K562 (cell line): ENCODE results near the gene TP53BP2. TPM values are rescaled to one million over a fixed set of nuclear protein-coding genes. Genes with fewer than 3 reads are reported as not detected.

Source experiments
- ATAC-seq: fragments of 200-7000 bp; cut with Tn5 transposase; 3 replicates; pipeline ENCODE4 v1.9.1; 2020; ENCODE audit warnings: moderate library complexity
- BruUV-seq: library from RNA; stranded (reverse); fragments of 400-500 nt; replicated peaks from 2 replicates; lab custom pipeline; 2021; lab: Mats Ljungman, UMichigan
- CTCF ChIA-PET: fragments of 300-600 bp; formaldehyde crosslinking; extraction: SDS; loops from one replicate; lab custom pipeline; 2021; ENCODE audit warnings: low intra/inter-chr PET ratio; lab: Yijun Ruan, JAX
- POLR2A ChIA-PET: fragments of 300-600, 350-650 bp; sonication (Branson Sonifier 250); formaldehyde crosslinking; extraction: SDS; loops from one replicate; lab custom pipeline; 2021; ENCODE audit warnings: antibody characterized with exemption, inconsistent platforms; lab: Yijun Ruan, JAX
- DNase-seq, 4 experiments: peaks; one replicate each; pipeline versions ENCODE4 v3.0.0 to v3.0.0-alpha.2; 2011 to 2018; ENCODE audit warnings: low spot score in 3 of 4, mixed read lengths in 3 of 4; ENCODE audit errors: extremely low read depth in 1 of 4
- FAIRE-seq: peaks from 2 replicates; lab custom pipeline; 2011; peaks lifted over from hg19 to GRCh38; lab: Jason Lieb, UNC
- H2AFZ ChIP-seq: 2 replicates; pipeline ENCODE4 v1.6.0; 2011; ENCODE audit warnings: low read depth, low read length, control low read depth, inconsistent platforms
- H3K27ac ChIP-seq: fragments of 200-600 bp; 3 replicates; pipeline ENCODE4 v1.8.0; 2011; ENCODE audit warnings: low read depth, mild to moderate bottlenecking, control low read depth, inconsistent platforms, low read length, moderate library complexity, mixed read lengths; ENCODE audit errors: extremely low read depth
- H3K27me3 ChIP-seq, 2 experiments: fragments of 300-600 bp in 1 of 2; 2 replicates in 1 of 2; 3 replicates in 1 of 2; pipeline versions ENCODE4 v1.6.0 to v1.8.0; 2011; ENCODE audit warnings: inconsistent platforms in 2 of 2, low read length in 2 of 2, mild to moderate bottlenecking in 1 of 2, mixed read lengths in 1 of 2, moderate library complexity in 1 of 2; ENCODE audit not compliant: control insufficient read depth in 2 of 2, insufficient read depth in 2 of 2
- H3K36me3 ChIP-seq: fragments of 300-600 bp; 3 replicates; pipeline ENCODE4 v1.8.0; 2011; ENCODE audit warnings: mild to moderate bottlenecking, low read length, inconsistent platforms; ENCODE audit not compliant: control insufficient read depth, insufficient read depth
- H3K4me1 ChIP-seq, 2 experiments: fragments of 200-600 bp in 1 of 2; replicated peaks in 1 of 2; 2 replicates in 1 of 2; 3 replicates in 1 of 2; pipeline versions ENCODE4 v1.5.1 to v1.8.0; 2011; ENCODE audit warnings: inconsistent platforms in 2 of 2, low read length in 2 of 2, mild to moderate bottlenecking in 1 of 2, mixed read lengths in 1 of 2, moderate library complexity in 1 of 2; ENCODE audit not compliant: control insufficient read depth in 2 of 2, insufficient read depth in 2 of 2
- H3K4me2 ChIP-seq: 2 replicates; pipeline ENCODE4 v1.6.1; 2011; ENCODE audit warnings: low read length, control low read depth, inconsistent platforms, mixed read lengths; ENCODE audit not compliant: insufficient read depth
- H3K4me3 ChIP-seq: fragments of 200-600 bp; sonication (generic), shearing (Covaris generic); 2 replicates; pipeline ENCODE4 v1.5.1; 2016; ENCODE audit warnings: control low read depth, inconsistent platforms
- H3K79me2 ChIP-seq: fragments of 200-600 bp; 3 replicates; pipeline ENCODE4 v1.8.0; 2011; ENCODE audit warnings: low read length, inconsistent platforms; ENCODE audit not compliant: control insufficient read depth, insufficient read depth
- H3K9ac ChIP-seq, 2 experiments: 2 replicates each; pipeline versions ENCODE4 v1.6.0 to v1.6.1; 2011; ENCODE audit warnings: low read depth in 2 of 2, low read length in 2 of 2, control low read depth in 1 of 2, inconsistent platforms in 1 of 2, mild to moderate bottlenecking in 1 of 2, mixed read lengths in 1 of 2; ENCODE audit not compliant: insufficient read depth in 1 of 2
- H3K9me1 ChIP-seq: one replicate; pipeline ENCODE4 v1.6.0; 2011; ENCODE audit warnings: inconsistent platforms, mild to moderate bottlenecking, low read length, moderate library complexity; ENCODE audit not compliant: control insufficient read depth, insufficient read depth
- H3K9me3 ChIP-seq: replicated peaks from 2 replicates; pipeline ENCODE4 v1.5.1; 2011; ENCODE audit warnings: low read depth, low read length, inconsistent platforms; ENCODE audit not compliant: control insufficient read depth, insufficient read depth
- H4K20me1 ChIP-seq: replicated peaks from 2 replicates; pipeline ENCODE4 v1.6.1; 2011; ENCODE audit warnings: low read length, inconsistent platforms, mixed read lengths; ENCODE audit not compliant: control insufficient read depth, insufficient read depth
- CREB3 ChIP-seq: fragments of 450-650 bp; conservative IDR thresholded peaks from 2 replicates; pipeline ENCODE4 v1.6.1; 2016; ENCODE audit warnings: missing genetic modification characterization, low read depth, mild to moderate bottlenecking, missing compliant biosample characterization, moderate library complexity
- CXXC5 ChIP-seq: fragments of 250-450 bp; sonication (Bioruptor Pico); IDR thresholded peaks from 2 replicates; pipeline ENCODE4 v1.8.0; 2022; ENCODE audit warnings: inconsistent platforms, mild to moderate bottlenecking, moderate library complexity
- E2F1 ChIP-seq: sonication (generic); formaldehyde crosslinking; IDR thresholded peaks from 2 replicates; pipeline ENCODE4 v1.8.1; 2023; ENCODE audit warnings: mild to moderate bottlenecking, missing genetic modification reagents, moderate library complexity
- HNRNPL ChIP-seq: fragments of 200-400 bp; formaldehyde crosslinking; IDR thresholded peaks from 2 replicates; pipeline ENCODE4 v1.6.1; 2017; ENCODE audit warnings: low read depth, mild to moderate bottlenecking, low read length
- NR4A1 ChIP-seq, 2 experiments: fragments of 250-450 bp in 1 of 2; fragments of 450-650 bp in 1 of 2; sonication (Bioruptor Pico) in 1 of 2; IDR thresholded peaks; 2 replicates each; pipeline versions ENCODE4 v1.4.0 to v1.6.1; 2016 to 2020; ENCODE audit warnings: mild to moderate bottlenecking in 2 of 2, missing compliant biosample characterization in 1 of 2, missing genetic modification characterization in 1 of 2, moderate library complexity in 1 of 2
- ZFP1 ChIP-seq: fragments of 450-650 bp; formaldehyde crosslinking; IDR thresholded peaks from 2 replicates; pipeline ENCODE4 v1.4.0; 2020; ENCODE audit warnings: mild to moderate bottlenecking, mixed read lengths
- ZNF395 ChIP-seq: fragments of 200-800 bp; sonication (Bioruptor generic); IDR thresholded peaks from 2 replicates; pipeline ENCODE4 v1.6.1; 2017; ENCODE audit warnings: missing genetic modification characterization, missing compliant biosample characterization
- WGBS: fragments of 100-300 bp; shearing (Covaris generic); methylation state at CpG from one replicate; pipeline ENCODE4 v1.1.6; 2016; ENCODE audit warnings: low coverage, mixed read lengths; ENCODE audit not compliant: insufficient coverage; ENCODE audit errors: missing lambda C conversion rate; 5-methylcytosine and 5-hydroxymethylcytosine counted together
- in situ Hi-C: fragments of 300-500 bp; cut with MboI; formaldehyde crosslinking; loops from 4 replicates; pipeline ENCODE4 v1.15.0; 2018; ENCODE audit warnings: inconsistent platforms, mixed read lengths
- intact Hi-C: fragments of 100-400 bp; cut with micrococcal nuclease; formaldehyde crosslinking; loops from 2 replicates; pipeline ENCODE4 v1.14.2; 2022
- polyA plus RNA-seq, 8 experiments: library from polyadenylated mRNA; depleted of rRNA in 4 of 8; stranded (reverse) in 5 of 8; unstranded in 3 of 8; fragments of >200 nt; fragmentation: Nextera tagmentation in 2 of 8; fragmentation: Illumina TruSeq in 1 of 8; extraction: Ambion mirVana in 2 of 8; extraction: Trizol in 1 of 8; gene quantifications; 2 replicates each; pipeline versions ENCODE4 v1.2.1 to v1.2.3, GENCODE V29; 2011 to 2014; ENCODE audit warnings: inconsistent platforms in 1 of 8, missing spikeins in 1 of 8
- total RNA-seq, 7 experiments: library from RNA; depleted of rRNA in 6 of 7; stranded (reverse); fragments of >200 nt in 6 of 7; fragmentation: Illumina TruSeq in 2 of 7; extraction: Trizol in 2 of 7; gene quantifications; 2 replicates each; pipeline versions ENCODE4 v1.2.1 to v1.2.3, GENCODE V29; 2011 to 2021; ENCODE audit warnings: low replicate concordance in 1 of 7

Gene TP53BP2
- total and polyA plus RNA-seq, 9 of the 15 experiments (the other 6 are each of a cell fraction or from before 2014, with no cell fraction given): 17.0 to 69.6 (median 40.1) TPM

- in situ Hi-C loops (no loop called here), intact Hi-C loops (loop anchor here (5.0 kb wide), 1 partner anchor 86 kb away; no protein-coding TSS in a partner anchor)
- BruUV-seq: no TSS peak
- H3K4me1 ChIP-seq: peaks cover 11 to 47% of the 10 kb centered on the region in 2 experiments
- H2AFZ ChIP-seq: peak overlapping the region; percentile 9; the same call in 1 of the 2 replicates
- ChIA-PET POLR2A (interaction anchor here (1.0 kb wide), 1 partner anchor 18 kb away, joined by 5 read pairs; no protein-coding TSS in a partner anchor), CTCF (no interaction called here)
- WGBS: 69% methylated on average over 4 of the region's 4 CpGs
- no peaks in the 10 kb centered on the region for H3K9me3 ChIP-seq
- peaks cover 43% of the 10 kb centered on the region for H3K79me2 ChIP-seq
- no peaks in the 10 kb centered on the region for H4K20me1 ChIP-seq
- H3K4me3 ChIP-seq: no peak overlapping the region
- ATAC-seq: no peak
- no peaks in the 10 kb centered on the region for H3K27me3 ChIP-seq
- peak overlapping the region; percentile 12 to 51; a peak in 2 of 4 replicates for H3K9ac ChIP-seq
- DNase-seq: no peak
- TF ChIP-seq CREB3 (tag): 0 out of 2 replicates have a peak, but pooled peaks have one; percentile 19
- no peak for TF ChIP-seq NR4A1 (CRISPR knock-in tag; IDR thresholded peaks at IDR 0.05)
- TF ChIP-seq NR4A1 (tag; IDR thresholded peaks at IDR 0.05): 0 out of 2 replicates have a peak, but pooled peaks have one; percentile 11
- TF ChIP-seq CXXC5 (CRISPR knock-in tag): 0 out of 2 replicates have a peak, but pooled peaks have one; percentile 0
- 0 out of 2 replicates have a peak, but pooled peaks have one; percentile 18 for TF ChIP-seq E2F1 (CRISPR knock-in tag)
- TF ChIP-seq ZNF395 (CRISPR knock-in tag): 0 out of 2 replicates have a peak, but pooled peaks have one; percentile 81
- no peak for TF ChIP-seq HNRNPL
- no peak for TF ChIP-seq ZFP1
- peaks cover 72% of the 10 kb centered on the region for H3K36me3 ChIP-seq
- peak overlapping the region; percentile 34; the same call in 1 of the 2 replicates for H3K4me2 ChIP-seq
- FAIRE-seq: no peak
- peak overlapping the region; percentile 50 for H3K27ac ChIP-seq
- H3K9me1 ChIP-seq: no peaks in the 10 kb centered on the region
Observed at GRCh38 chr1:223793716-223794115, 52.0 kb downstream of the TP53BP2 start.
